ENCODE results near the gene DNAAF1.

DNA sequence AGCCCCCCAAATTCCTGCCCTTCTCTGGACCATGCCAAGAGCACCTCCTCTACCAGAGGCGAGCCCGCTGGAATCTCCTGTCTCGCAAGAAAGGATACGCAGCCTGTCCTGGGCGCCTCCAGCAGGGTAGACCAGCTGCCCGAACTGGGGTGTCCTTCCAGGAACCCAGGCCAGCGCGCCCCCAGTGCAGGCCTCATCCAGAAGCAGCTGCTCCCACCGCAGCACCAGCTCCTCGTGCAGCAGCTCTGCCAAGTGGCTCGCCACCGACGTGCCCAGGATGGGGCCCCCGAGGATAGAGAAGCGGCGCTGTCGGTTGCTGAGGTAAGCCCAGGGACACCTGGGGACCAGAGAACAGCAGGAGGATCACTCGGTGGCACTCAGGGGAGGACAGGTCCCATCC lies 37.0 kb downstream of the DNAAF1 start:
- TF ChIP-seq, protein P1, sequence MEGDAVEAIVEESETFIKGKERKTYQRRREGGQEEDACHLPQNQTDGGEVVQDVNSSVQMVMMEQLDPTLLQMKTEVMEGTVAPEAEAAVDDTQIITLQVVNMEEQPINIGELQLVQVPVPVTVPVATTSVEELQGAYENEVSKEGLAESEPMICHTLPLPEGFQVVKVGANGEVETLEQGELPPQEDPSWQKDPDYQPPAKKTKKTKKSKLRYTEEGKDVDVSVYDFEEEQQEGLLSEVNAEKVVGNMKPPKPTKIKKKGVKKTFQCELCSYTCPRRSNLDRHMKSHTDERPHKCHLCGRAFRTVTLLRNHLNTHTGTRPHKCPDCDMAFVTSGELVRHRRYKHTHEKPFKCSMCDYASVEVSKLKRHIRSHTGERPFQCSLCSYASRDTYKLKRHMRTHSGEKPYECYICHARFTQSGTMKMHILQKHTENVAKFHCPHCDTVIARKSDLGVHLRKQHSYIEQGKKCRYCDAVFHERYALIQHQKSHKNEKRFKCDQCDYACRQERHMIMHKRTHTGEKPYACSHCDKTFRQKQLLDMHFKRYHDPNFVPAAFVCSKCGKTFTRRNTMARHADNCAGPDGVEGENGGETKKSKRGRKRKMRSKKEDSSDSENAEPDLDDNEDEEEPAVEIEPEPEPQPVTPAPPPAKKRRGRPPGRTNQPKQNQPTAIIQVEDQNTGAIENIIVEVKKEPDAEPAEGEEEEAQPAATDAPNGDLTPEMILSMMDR (IDR thresholded peaks at IDR 0.05) = no peak
- TF ChIP-seq POLR2A (IDR thresholded peaks at IDR 0.05) (no peak), POLR2AphosphoS5 (IDR thresholded peaks at IDR 0.05) (no peak), EP300 (IDR thresholded peaks at IDR 0.05; ENCODE audit: low read depth) (no peak)

All from transverse colon (tissue), 4 donors.